Measurements from ENCODE around the gene CDC42BPG. TPM values are rescaled to one million over a fixed set of nuclear protein-coding genes. Genes with fewer than 3 reads are reported as not detected.
A peak's percentile ranks its signal among the peaks of the same experiment; 100 is the strongest.
"Not testable (repeated sequence)": the region's sequence is repeated elsewhere in the genome, so short reads cannot be mapped to it uniquely, and the experiment has no call there.

The CDC42BPG gene
- total RNA-seq, 2 donors from 2014 or later: 1.1 to 1.5 TPM

GRCh38 chr11:64848214-64848825 is 3.9 kb upstream of the CDC42BPG start:
- no peak for DNase-seq
- no peak for ATAC-seq (replicated peaks in 1 of 2)
- no peaks in the 10 kb centered on the region for H3K9me3 Mint-ChIP-seq
- no peaks in the 10 kb centered on the region for H3K27me3 Mint-ChIP-seq (ENCODE audit: low read depth)
- H3K4me1 Mint-ChIP-seq (ENCODE audit: low read depth): peaks cover 77% of the 10 kb centered on the region
- H3K36me3 Mint-ChIP-seq (ENCODE audit: insufficient read depth in 2 of 2): peaks cover 2 to 3% of the 10 kb centered on the region in 2 donors
- peak overlapping the region; percentile 72 for H3K27ac Mint-ChIP-seq
- H3K4me3 Mint-ChIP-seq: no peak overlapping the region

GRCh38 chr11:64846998-64847666 is 2.7 kb upstream of the CDC42BPG start:
- Mint-ChIP-seq H3K27me3 (ENCODE audit: low read depth) (no peaks in the 10 kb centered on the region), H3K9me3 (no peaks in the 10 kb centered on the region), H3K4me1 (ENCODE audit: low read depth) (peaks cover 69% of the 10 kb centered on the region), H3K4me3 (no peak overlapping the region), H3K27ac (peak overlapping the region; percentile 48), H3K36me3 (ENCODE audit: insufficient read depth in 2 of 2) (no peaks in the 10 kb centered on the region)
- ATAC-seq (replicated peaks in 1 of 2) (peak; percentile 64 to 68), DNase-seq (peak; percentile 93 to 96)

GRCh38 chr11:64845776-64846129 is 1.3 kb upstream of the CDC42BPG start:
- Mint-ChIP-seq H3K4me3 (peak overlapping the region in 1 of 2 donors; percentile 83), H3K4me1 (ENCODE audit: low read depth) (peaks cover 56% of the 10 kb centered on the region)
- DNase-seq; H3K9me3 Mint-ChIP-seq; H3K27ac Mint-ChIP-seq; H3K36me3 Mint-ChIP-seq (ENCODE audit: insufficient read depth in 2 of 2); ATAC-seq (replicated peaks in 1 of 2); H3K27me3 Mint-ChIP-seq (ENCODE audit: low read depth): not testable (repeated sequence)

DNA sequence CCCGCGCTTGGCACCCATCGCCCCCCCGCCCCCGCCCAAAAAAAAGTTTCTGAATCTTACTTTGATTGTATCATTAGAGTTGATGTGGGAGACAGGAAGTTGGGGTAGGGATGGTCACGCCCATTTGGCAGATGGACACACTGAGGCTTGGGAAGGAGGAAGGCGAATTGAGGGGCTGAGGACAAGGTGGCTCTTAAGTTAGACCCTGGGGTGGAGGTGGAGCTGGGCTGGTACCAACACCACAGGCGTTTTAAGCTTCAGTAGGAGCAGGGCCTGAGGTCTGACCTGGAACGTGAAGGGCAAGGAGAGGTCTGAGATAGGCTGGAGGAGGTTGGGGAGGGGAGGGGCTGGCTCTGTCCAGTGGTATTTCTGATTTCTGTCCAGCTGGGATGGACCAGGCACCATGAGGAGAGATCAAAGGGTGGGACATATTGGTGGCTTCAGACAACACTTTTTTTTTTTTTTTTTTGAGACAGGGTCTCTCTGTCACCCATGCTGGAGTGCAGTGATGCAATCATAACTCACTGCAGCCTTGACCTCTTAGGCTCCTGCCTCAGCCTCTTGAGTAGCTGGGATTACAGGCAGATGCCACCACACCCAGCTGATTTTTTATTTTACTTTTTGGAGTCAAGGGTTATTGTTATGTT is 799 bp upstream of the CDC42BPG start:
- Mint-ChIP-seq H3K27ac (no peak overlapping the region), H3K4me1 (ENCODE audit: low read depth) (peaks cover 51% of the 10 kb centered on the region), H3K4me3 (peak overlapping the region; percentile 55 to 83), H3K9me3 (no peaks in the 10 kb centered on the region), H3K27me3 (ENCODE audit: low read depth) (no peaks in the 10 kb centered on the region), H3K36me3 (ENCODE audit: insufficient read depth in 2 of 2) (no peaks in the 10 kb centered on the region)
- ATAC-seq (replicated peaks in 1 of 2) (no peak), DNase-seq (no peak)

GRCh38 chr11:64843686-64844329 is 645 bp downstream of the CDC42BPG start:
- Mint-ChIP-seq H3K27ac (peak overlapping the region; percentile 67), H3K36me3 (ENCODE audit: insufficient read depth in 2 of 2) (no peaks in the 10 kb centered on the region), H3K9me3 (no peaks in the 10 kb centered on the region), H3K4me1 (ENCODE audit: low read depth) (peaks cover 36% of the 10 kb centered on the region), H3K27me3 (ENCODE audit: low read depth) (no peaks in the 10 kb centered on the region), H3K4me3 (peak overlapping the region; percentile 83 to 86)
- no peak for DNase-seq
- ATAC-seq (replicated peaks in 1 of 2): no peak

GRCh38 chr11:64842851-64843685 is 1.4 kb downstream of the CDC42BPG start:
- DNase-seq (no peak), ATAC-seq (replicated peaks in 1 of 2) (no peak)
- Mint-ChIP-seq H3K27me3 (ENCODE audit: low read depth) (no peaks in the 10 kb centered on the region), H3K4me3 (peak overlapping the region; percentile 83 to 86), H3K4me1 (ENCODE audit: low read depth) (peaks cover 29% of the 10 kb centered on the region), H3K36me3 (ENCODE audit: insufficient read depth in 2 of 2) (no peaks in the 10 kb centered on the region), H3K9me3 (no peaks in the 10 kb centered on the region), H3K27ac (no peak overlapping the region)

- Mint-ChIP-seq H3K27ac (no peak overlapping the region), H3K4me1 (ENCODE audit: low read depth) (peaks cover 25% of the 10 kb centered on the region), H3K36me3 (ENCODE audit: insufficient read depth in 2 of 2) (no peaks in the 10 kb centered on the region), H3K4me3 (no peak overlapping the region), H3K27me3 (ENCODE audit: low read depth) (no peaks in the 10 kb centered on the region), H3K9me3 (no peaks in the 10 kb centered on the region)
- DNase-seq (no peak), ATAC-seq (replicated peaks in 1 of 2) (no peak)
Observed at GRCh38 chr11:64842366-64842759, 2.1 kb downstream of the CDC42BPG start.

GRCh38 chr11:64841592-64842365 is 2.7 kb downstream of the CDC42BPG start:
- no peak for DNase-seq
- H3K36me3 Mint-ChIP-seq (ENCODE audit: insufficient read depth in 2 of 2): no peaks in the 10 kb centered on the region
- ATAC-seq (replicated peaks in 1 of 2): no peak
- no peaks in the 10 kb centered on the region for H3K9me3 Mint-ChIP-seq
- H3K27ac Mint-ChIP-seq: no peak overlapping the region
- no peak overlapping the region for H3K4me3 Mint-ChIP-seq
- H3K4me1 Mint-ChIP-seq (ENCODE audit: low read depth): peaks cover 19% of the 10 kb centered on the region
- no peaks in the 10 kb centered on the region for H3K27me3 Mint-ChIP-seq (ENCODE audit: low read depth)

- no peak overlapping the region for H3K27ac Mint-ChIP-seq
- ATAC-seq (replicated peaks in 1 of 2) (no peak), DNase-seq (no peak)
- peaks cover 15% of the 10 kb centered on the region for H3K4me1 Mint-ChIP-seq (ENCODE audit: low read depth)
- H3K9me3 Mint-ChIP-seq: no peaks in the 10 kb centered on the region
- no peaks in the 10 kb centered on the region for H3K36me3 Mint-ChIP-seq (ENCODE audit: insufficient read depth in 2 of 2)
- H3K27me3 Mint-ChIP-seq (ENCODE audit: low read depth): no peaks in the 10 kb centered on the region
- H3K4me3 Mint-ChIP-seq: no peak overlapping the region
Observed at GRCh38 chr11:64839887-64840782, 4.3 kb downstream of the CDC42BPG start.

DNA sequence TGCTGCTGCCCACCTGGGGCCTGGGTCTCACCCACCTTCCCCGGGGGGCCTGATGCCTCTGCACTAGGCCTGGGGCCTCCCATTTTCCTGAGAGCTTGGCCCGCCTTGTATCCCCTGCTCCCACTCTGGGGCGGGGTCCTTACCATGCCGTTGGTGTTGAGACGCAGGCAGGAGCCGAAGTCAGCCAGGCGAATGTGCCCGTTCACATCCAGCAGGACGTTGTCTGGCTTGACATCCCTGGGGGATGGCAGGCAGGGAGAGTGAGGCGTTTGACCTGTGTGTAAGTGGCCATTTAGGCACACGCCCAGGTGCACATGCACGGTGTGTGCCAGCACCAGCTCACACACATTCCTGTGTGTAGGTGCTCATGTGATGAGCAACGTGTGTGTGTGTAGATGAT is 5.1 kb downstream of the CDC42BPG start:
- H3K27ac Mint-ChIP-seq: no peak overlapping the region
- peaks cover 12% of the 10 kb centered on the region for H3K4me1 Mint-ChIP-seq (ENCODE audit: low read depth)
- no peak for ATAC-seq (replicated peaks in 1 of 2)
- no peak for DNase-seq
- no peaks in the 10 kb centered on the region for H3K27me3 Mint-ChIP-seq (ENCODE audit: low read depth)
- no peaks in the 10 kb centered on the region for H3K36me3 Mint-ChIP-seq (ENCODE audit: insufficient read depth in 2 of 2)
- no peaks in the 10 kb centered on the region for H3K9me3 Mint-ChIP-seq
- H3K4me3 Mint-ChIP-seq: no peak overlapping the region

- H3K4me1 Mint-ChIP-seq (ENCODE audit: low read depth): peaks cover 8% of the 10 kb centered on the region
- ATAC-seq (replicated peaks in 1 of 2) (no peak), DNase-seq (no peak)
- no peak overlapping the region for H3K27ac Mint-ChIP-seq
- H3K4me3 Mint-ChIP-seq: no peak overlapping the region
- no peaks in the 10 kb centered on the region for H3K27me3 Mint-ChIP-seq (ENCODE audit: low read depth)
- H3K9me3 Mint-ChIP-seq: no peaks in the 10 kb centered on the region
- no peaks in the 10 kb centered on the region for H3K36me3 Mint-ChIP-seq (ENCODE audit: insufficient read depth in 2 of 2)
Observed at GRCh38 chr11:64838600-64839334, 5.7 kb downstream of the CDC42BPG start.

All from activated T-cell treated with anti-CD3 and anti-CD28 coated beads, Interleukin-2, amount 50 U/mL, for 72 hours (primary cell).